NCI-H1092 treated with DMSO at 0.1 percent for 48 hours (cell line): ENCODE measurements around the gene FOXC1.

ENCODE experiments used
- DNase-seq: peaks from one replicate; lab custom pipeline; 2025; lab: John Stamatoyannopoulos, UW

The FOXC1 gene

GRCh38 chr6:1643830-1644445 lies 34.2 kb downstream of the FOXC1 start:
- DNase-seq, result no peak

GRCh38 chr6:1644516-1645060 lies 34.9 kb downstream of the FOXC1 start:
- DNase-seq, result no peak

GRCh38 chr6:1645466-1646185 lies 35.9 kb downstream of the FOXC1 start:
- no peak for DNase-seq

GRCh38 chr6:1651362-1651761 lies 41.6 kb downstream of the FOXC1 start:
- DNase-seq, result no peak

- no peak for DNase-seq
Observed at GRCh38 chr6:1652842-1653241, 43.1 kb downstream of the FOXC1 start.

GRCh38 chr6:1654054-1654453 lies 44.3 kb downstream of the FOXC1 start:
- DNase-seq, result no peak

- DNase-seq, result no peak
Observed at GRCh38 chr6:1657116-1657770, 47.5 kb downstream of the FOXC1 start.

- no peak for DNase-seq
Observed at GRCh38 chr6:1657771-1658165, 48.1 kb downstream of the FOXC1 start.

- DNase-seq, result no peak
Observed at GRCh38 chr6:1658212-1659005, 48.7 kb downstream of the FOXC1 start.

GRCh38 chr6:1659816-1660215 lies 50.1 kb downstream of the FOXC1 start:
- no peak for DNase-seq

GRCh38 chr6:1662534-1662933 lies 52.8 kb downstream of the FOXC1 start:
- DNase-seq, result no peak
